Right atrium auricular region (tissue), 2 donors: ENCODE results near the gene RNU6-9. TPM values are rescaled to one million over a fixed set of nuclear protein-coding genes. Genes with fewer than 3 reads are reported as not detected.
A peak's percentile ranks its signal among the peaks of the same experiment; 100 is the strongest.
"Not testable (repeated sequence)": the region's sequence is repeated elsewhere in the genome, so short reads cannot be mapped to it uniquely, and the experiment has no call there.

Source experiments
- DNase-seq: peaks from one replicate; pipeline ENCODE4 v3.0.0-alpha.2; 2019; ENCODE audit warnings: low spot score
- H3K27ac ChIP-seq, 2 donors: fragments of 200-600 bp; sonication (generic); 1 replicate in 1 of 2; 2 replicates in 1 of 2; pipeline ENCODE4 v1.5.1; 2016 to 2019
- H3K27me3 ChIP-seq, 2 donors: fragments of 200-600 bp; sonication (generic); one replicate each; pipeline versions ENCODE4 v1.5.1 to v1.6.0; 2017 to 2019
- H3K36me3 ChIP-seq: fragments of 200-600 bp; sonication (generic); one replicate; pipeline ENCODE4 v1.5.1; 2016
- H3K4me1 ChIP-seq, 2 donors: fragments of 200-600 bp; sonication (generic); one replicate each; pipeline versions ENCODE4 v1.5.1 to v1.6.0; 2017 to 2019
- H3K4me3 ChIP-seq, 2 donors: fragments of 200-600 bp; sonication (generic); 1 replicate in 1 of 2; 2 replicates in 1 of 2; pipeline ENCODE4 v1.5.1; 2017 to 2019; ENCODE audit warnings: mild to moderate bottlenecking in 1 of 2, moderate library complexity in 1 of 2
- H3K9me3 ChIP-seq, 2 donors: fragments of 200-600 bp; sonication (generic); one replicate each; pipeline ENCODE4 v1.5.1; 2019
- CTCF ChIP-seq, 2 donors: fragments of 200-600 bp; sonication (generic); IDR thresholded peaks; one replicate each; pipeline ENCODE4 v1.5.1; 2019; ENCODE audit warnings: antibody characterized with exemption in 2 of 2
- total RNA-seq, 2 donors: library from RNA; depleted of rRNA; stranded (reverse); fragments of >200 nt; gene quantifications; one replicate each; pipeline ENCODE4 v1.1.0, GENCODE V29; 2016

RNU6-9 gene
- total RNA-seq, result not detected

- DNase-seq, result peak; percentile 96
- no peaks in the 10 kb centered on the region for H3K9me3 ChIP-seq
- H3K27me3 ChIP-seq, result no peaks in the 10 kb centered on the region
- peaks cover 0 to 18% of the 10 kb centered on the region in 2 donors for H3K4me1 ChIP-seq
- peaks cover 25% of the 10 kb centered on the region for H3K36me3 ChIP-seq
- H3K27ac ChIP-seq, result peak within 1 kb of the TSS; percentile 93 to 95
- peak within 1 kb of the TSS; percentile 88 to 93 for H3K4me3 ChIP-seq
- no peak for TF ChIP-seq CTCF (IDR thresholded peaks at IDR 0.05)
Observed at GRCh38 chr19:892894-893689, at the start of gene RNU6-9, which contains the start of gene MED16. Gene RNU6-9 (plus strand): TSS chr19:893484. Gene MED16 (minus strand): TSS chr19:893187. CDS start chr19:891131, 2,056 bp downstream.

GRCh38 chr19:843836-844545, 49.3 kb upstream of the RNU6-9 start:
- Histone ChIP-seq H3K4me3 (peak overlapping the region in 1 of 2 donors; percentile 42), H3K27me3 (peaks cover 0 to 8% of the 10 kb centered on the region in 2 donors), H3K9me3 (no peaks in the 10 kb centered on the region), H3K36me3 (no peaks in the 10 kb centered on the region), H3K4me1 (peaks cover 0 to 23% of the 10 kb centered on the region in 2 donors), H3K27ac (no peak overlapping the region)
- DNase-seq, result no peak
- TF ChIP-seq CTCF (IDR thresholded peaks at IDR 0.05), result no peak

- Histone ChIP-seq H3K4me3 (no peak overlapping the region), H3K36me3 (no peaks in the 10 kb centered on the region), H3K4me1 (peaks cover 0 to 23% of the 10 kb centered on the region in 2 donors), H3K9me3 (no peaks in the 10 kb centered on the region), H3K27ac (no peak overlapping the region), H3K27me3 (peaks cover 0 to 8% of the 10 kb centered on the region in 2 donors)
- no peak for DNase-seq
- no peak for TF ChIP-seq CTCF (IDR thresholded peaks at IDR 0.05)
Observed at GRCh38 chr19:844546-844971, 48.7 kb upstream of the RNU6-9 start.

GRCh38 chr19:845707-846521, 47.4 kb upstream of the RNU6-9 start:
- no peak overlapping the region for H3K4me3 ChIP-seq
- peaks cover 0 to 27% of the 10 kb centered on the region in 2 donors for H3K4me1 ChIP-seq
- no peak overlapping the region for H3K27ac ChIP-seq
- no peaks in the 10 kb centered on the region for H3K36me3 ChIP-seq
- no peak for TF ChIP-seq CTCF (IDR thresholded peaks at IDR 0.05)
- peaks cover 0 to 8% of the 10 kb centered on the region in 2 donors for H3K27me3 ChIP-seq
- no peaks in the 10 kb centered on the region for H3K9me3 ChIP-seq
- DNase-seq, result no peak

- DNase-seq, result no peak
- TF ChIP-seq CTCF (IDR thresholded peaks at IDR 0.05), result no peak
- Histone ChIP-seq H3K4me3 (no peak overlapping the region), H3K4me1 (peaks cover 0 to 30% of the 10 kb centered on the region in 2 donors), H3K27me3 (peaks cover 0 to 12% of the 10 kb centered on the region in 2 donors), H3K36me3 (no peaks in the 10 kb centered on the region), H3K27ac (peak overlapping the region; percentile 23 to 41), H3K9me3 (no peaks in the 10 kb centered on the region)
Observed at GRCh38 chr19:848386-848921, 44.8 kb upstream of the RNU6-9 start.

GRCh38 chr19:849195-849594, 44.1 kb upstream of the RNU6-9 start:
- H3K9me3 ChIP-seq, DNase-seq, H3K27me3 ChIP-seq, H3K36me3 ChIP-seq, H3K4me3 ChIP-seq, H3K27ac ChIP-seq: not testable (repeated sequence)
- peaks cover 0 to 23% of the 10 kb centered on the region in 2 donors for H3K4me1 ChIP-seq
